PC-3 (cell line): ENCODE measurements around the gene MBNL3.

ENCODE experiments used
- CTCF ChIP-seq: fragments of 300-600 bp; sonication (generic); conservative IDR thresholded peaks from 2 replicates; pipeline ENCODE4 v1.5.1; 2017; ENCODE audit warnings: antibody characterized with exemption, low read depth, mild to moderate bottlenecking, low read length
- EZH2 ChIP-seq: fragments of 300-600 bp; sonication (generic); IDR thresholded peaks from one replicate; pipeline ENCODE4 v1.6.1; 2017; ENCODE audit warnings: antibody characterized with exemption, mild to moderate bottlenecking, low read length; ENCODE audit not compliant: unreplicated experiment
- EZH2phosphoT487 ChIP-seq: fragments of 300-600 bp; sonication (generic); IDR thresholded peaks from 2 replicates; pipeline ENCODE4 v1.6.1; 2018; ENCODE audit warnings: mild to moderate bottlenecking, antibody characterized with exemption, low read length, borderline replicate concordance

- TF ChIP-seq EZH2 = no peak
- no peak for TF ChIP-seq CTCF
- TF ChIP-seq EZH2phosphoT487 = no peak
Observed at GRCh38 chrX:132331000-132331399, 157.8 kb downstream of the MBNL3 start.
